NB4 (cell line): ENCODE data around the gene PECR.
"Not testable (repeated sequence)": the region's sequence is repeated elsewhere in the genome, so short reads cannot be mapped to it uniquely, and the experiment has no call there.

Experiments used
- DNase-seq: peaks from one replicate; pipeline ENCODE4 v3.0.0; 2010; ENCODE audit warnings: low read depth
- H3K4me3 ChIP-seq: one replicate; pipeline ENCODE4 v1.5.1; 2011; ENCODE audit warnings: mild to moderate bottlenecking, low read depth, low read length, moderate library complexity
- MYC ChIP-seq: IDR thresholded peaks from 2 replicates; pipeline ENCODE4 v1.6.1; 2011; ENCODE audit warnings: low read depth, low read length
- POLR2A ChIP-seq: IDR thresholded peaks from 2 replicates; pipeline ENCODE4 v1.6.1; 2011; ENCODE audit warnings: mild to moderate bottlenecking; ENCODE audit not compliant: insufficient read length; ENCODE audit errors: extremely low read depth
- TF ChIP-seq, protein P1 (sequence below): IDR thresholded peaks from one replicate; pipeline ENCODE4 v1.5.1; 2012; ENCODE audit warnings: low read depth, low read length
- TF ChIP-seq, protein P2 (sequence below): IDR thresholded peaks from 2 replicates; pipeline ENCODE4 v1.6.1; 2011; ENCODE audit warnings: low read depth, low read length

The PECR gene

DNA sequence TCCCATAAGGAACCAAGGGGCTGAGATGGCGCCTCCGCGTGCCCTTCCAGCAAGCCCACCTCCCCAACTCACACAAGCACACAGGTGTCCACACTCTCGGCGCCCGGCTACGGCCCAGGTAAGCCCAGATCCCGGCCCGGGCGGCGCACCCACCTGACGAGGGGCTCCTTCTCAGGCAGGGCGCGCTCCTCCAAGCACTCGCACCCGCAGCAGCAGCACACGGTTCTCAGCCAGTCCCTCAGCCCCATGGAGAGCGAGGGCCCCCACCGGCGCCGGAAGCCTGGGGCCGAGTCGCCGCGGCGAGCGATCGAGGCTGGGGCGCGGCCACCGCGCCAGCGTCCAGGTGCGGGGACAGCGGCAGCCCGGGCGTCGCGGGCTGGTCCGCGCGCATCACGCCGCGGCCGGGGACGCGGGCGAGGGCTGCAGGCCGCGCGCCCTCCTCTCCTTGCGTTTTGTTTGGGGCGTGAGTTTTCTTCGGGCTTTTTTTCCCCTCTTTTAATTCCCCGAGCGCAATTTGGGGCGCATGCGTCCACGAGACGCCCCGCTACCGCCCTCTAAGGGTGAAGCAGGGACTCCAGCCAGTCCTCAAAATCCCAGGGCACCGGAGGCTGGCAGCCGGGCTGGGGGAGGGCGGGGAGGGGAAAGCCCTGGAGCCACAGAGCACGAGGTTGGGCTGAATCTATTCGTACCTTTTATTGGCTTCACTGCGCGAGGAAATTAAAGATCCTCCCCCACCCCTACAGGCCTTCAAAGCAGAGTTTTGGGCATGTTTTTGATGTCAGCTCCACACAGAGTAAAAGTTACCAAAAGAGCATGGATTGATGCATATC, 68.3 kb downstream of the PECR start, which contains the start of gene MREG:
MREG (minus strand) TSS at position 472 of the 830 bp plus-strand sequence; CDS start at position 248, 224 bp downstream.
- peak within 1 kb of the TSS; percentile 67 for H3K4me3 ChIP-seq
- peak; percentile 86 for DNase-seq
- TF ChIP-seq MYC (no peak), POLR2A (no peak)
- TF ChIP-seq, protein P1, sequence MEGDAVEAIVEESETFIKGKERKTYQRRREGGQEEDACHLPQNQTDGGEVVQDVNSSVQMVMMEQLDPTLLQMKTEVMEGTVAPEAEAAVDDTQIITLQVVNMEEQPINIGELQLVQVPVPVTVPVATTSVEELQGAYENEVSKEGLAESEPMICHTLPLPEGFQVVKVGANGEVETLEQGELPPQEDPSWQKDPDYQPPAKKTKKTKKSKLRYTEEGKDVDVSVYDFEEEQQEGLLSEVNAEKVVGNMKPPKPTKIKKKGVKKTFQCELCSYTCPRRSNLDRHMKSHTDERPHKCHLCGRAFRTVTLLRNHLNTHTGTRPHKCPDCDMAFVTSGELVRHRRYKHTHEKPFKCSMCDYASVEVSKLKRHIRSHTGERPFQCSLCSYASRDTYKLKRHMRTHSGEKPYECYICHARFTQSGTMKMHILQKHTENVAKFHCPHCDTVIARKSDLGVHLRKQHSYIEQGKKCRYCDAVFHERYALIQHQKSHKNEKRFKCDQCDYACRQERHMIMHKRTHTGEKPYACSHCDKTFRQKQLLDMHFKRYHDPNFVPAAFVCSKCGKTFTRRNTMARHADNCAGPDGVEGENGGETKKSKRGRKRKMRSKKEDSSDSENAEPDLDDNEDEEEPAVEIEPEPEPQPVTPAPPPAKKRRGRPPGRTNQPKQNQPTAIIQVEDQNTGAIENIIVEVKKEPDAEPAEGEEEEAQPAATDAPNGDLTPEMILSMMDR = peak; percentile 73
- TF ChIP-seq, protein P2, sequence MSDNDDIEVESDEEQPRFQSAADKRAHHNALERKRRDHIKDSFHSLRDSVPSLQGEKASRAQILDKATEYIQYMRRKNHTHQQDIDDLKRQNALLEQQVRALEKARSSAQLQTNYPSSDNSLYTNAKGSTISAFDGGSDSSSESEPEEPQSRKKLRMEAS = peak; percentile 4; the same call in 1 of the 2 replicates

DNA sequence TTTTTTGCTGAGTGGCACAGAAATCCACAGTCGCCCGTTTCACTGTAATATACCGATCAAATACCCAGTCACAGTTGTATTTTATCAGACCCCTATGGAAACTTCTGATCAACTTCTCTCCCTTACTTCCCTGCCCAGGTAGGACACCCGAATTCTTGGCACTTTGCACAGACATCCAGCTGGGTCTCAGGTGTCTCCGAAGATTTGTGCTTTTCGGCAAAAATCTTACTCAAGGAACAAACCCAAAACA, 68.9 kb downstream of the PECR start:
- peak overlapping the region; percentile 67 for H3K4me3 ChIP-seq
- DNase-seq = no peak
- TF ChIP-seq, protein P2 = no peak
- TF ChIP-seq POLR2A = no peak
- TF ChIP-seq, protein P1 = no peak
- no peak for TF ChIP-seq MYC

DNA sequence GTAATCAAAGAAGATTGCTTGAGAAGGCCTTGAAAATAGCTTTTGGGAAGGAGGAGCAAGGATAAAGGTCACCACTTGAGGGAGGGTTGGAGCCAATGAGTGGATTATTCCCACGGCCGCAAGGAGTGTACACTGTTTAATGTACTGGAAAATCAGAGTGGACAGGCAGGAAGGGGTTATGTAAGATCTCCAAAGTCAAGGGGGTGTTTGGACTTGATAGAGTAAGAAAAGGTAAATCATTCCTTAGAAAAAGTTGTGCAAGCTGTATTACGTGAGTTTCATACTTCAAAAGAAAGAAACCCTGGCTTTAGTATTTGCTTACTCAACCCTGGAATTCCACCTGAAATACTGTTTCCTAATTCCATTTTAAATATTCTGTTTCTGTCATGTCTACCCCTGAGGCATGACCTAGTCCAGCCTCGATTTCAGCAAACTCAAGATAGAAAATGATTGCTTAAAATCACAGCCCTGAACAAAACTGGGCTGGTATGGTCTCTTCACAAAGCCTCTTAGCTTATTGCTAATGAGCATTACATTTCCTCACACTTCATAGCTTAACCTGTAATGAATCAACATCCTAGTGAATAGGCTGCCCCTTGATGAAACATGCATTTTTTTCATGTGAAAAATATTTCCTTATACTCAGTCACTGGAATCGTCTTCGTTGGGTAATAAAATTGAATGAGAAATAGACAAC, 69.3 kb downstream of the PECR start:
- no peak for DNase-seq
- TF ChIP-seq, protein P2 = no peak
- TF ChIP-seq MYC (no peak), POLR2A (no peak)
- TF ChIP-seq, protein P1 = no peak
- peak overlapping the region; percentile 67 for H3K4me3 ChIP-seq

DNA sequence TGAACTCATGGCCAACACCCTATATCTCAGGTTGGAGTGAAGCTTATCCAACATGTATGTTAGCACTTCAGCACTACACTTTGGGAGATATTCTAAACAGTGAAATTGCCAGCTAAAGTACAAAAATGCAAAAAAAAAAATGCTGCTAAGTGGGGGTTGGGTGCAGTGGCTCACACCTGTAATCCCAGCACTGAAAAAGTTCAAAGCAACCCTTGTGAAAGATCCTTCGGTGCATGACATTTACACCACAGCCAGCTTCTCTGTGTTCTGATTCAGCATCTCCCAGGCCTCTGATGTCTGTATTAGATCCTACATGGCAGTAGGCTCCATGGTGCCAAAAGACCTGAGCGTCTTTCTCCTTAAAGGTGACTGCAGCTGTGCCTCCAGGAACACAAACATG, 72.4 kb downstream of the PECR start:
- H3K4me3 ChIP-seq, DNase-seq: not testable (repeated sequence)

DNA sequence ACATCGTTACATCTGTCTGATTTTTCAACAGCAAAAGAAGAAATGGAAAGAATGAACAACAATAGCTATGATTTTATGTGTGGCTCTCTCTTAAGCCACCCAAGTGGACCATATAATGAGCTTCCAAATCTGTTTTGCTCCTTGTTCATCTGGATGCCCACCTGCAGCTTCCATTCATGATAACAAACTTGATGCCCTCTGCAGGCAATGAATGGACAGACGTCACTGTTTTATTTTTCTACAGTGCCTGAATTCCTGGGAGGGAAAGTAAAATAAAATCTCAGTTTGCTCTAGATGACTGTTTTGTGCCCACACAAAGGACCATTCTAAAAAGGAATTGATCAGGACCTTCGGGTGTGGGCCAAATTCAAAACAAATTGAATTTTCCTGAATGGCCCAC, 73.2 kb downstream of the PECR start:
- TF ChIP-seq, protein P2 = no peak
- TF ChIP-seq, protein P1 = no peak
- TF ChIP-seq POLR2A (no peak), MYC (no peak)
- no peak for DNase-seq
- H3K4me3 ChIP-seq = no peak overlapping the region

DNA sequence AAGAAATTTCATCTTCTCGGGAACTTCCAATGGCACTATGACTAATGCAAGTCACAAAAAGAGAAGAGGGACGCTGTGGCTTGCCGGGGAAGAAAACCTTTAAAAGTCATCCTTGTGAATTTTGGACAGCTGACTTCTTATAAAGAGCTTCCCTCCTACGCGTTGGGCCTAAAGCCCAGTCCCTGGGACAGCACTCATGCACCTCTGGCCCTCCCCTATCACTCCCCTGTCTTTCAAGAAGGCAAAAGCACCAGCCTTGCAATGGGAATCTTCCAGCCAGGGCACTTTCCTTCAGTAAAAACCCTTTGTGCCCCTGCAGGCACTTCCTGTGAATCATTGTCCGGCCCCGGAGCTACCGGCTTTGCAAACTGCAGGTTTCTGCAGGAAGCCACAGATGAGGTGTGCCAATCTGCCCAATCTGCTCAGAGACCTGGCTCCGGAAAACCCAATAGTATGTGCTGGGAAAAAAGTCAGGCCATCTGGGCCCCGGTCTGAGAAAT, 75.4 kb downstream of the PECR start:
- TF ChIP-seq MYC (no peak), POLR2A (no peak)
- TF ChIP-seq, protein P1 = no peak
- TF ChIP-seq, protein P2 = no peak

More for the DNA sequence above, 75.4 kb downstream of the PECR start:
- DNase-seq = peak; percentile 89
- no peak overlapping the region for H3K4me3 ChIP-seq
